Activated CD4-positive, alpha-beta T cell treated with anti-CD3 and anti-CD28 coated beads, Interleukin-2, amount 50 U/mL, for 16 hours (primary cell): ENCODE measurements around the gene GLRX3.
A peak's percentile ranks its signal among the peaks of the same experiment; 100 is the strongest.
"Not testable (repeated sequence)": the region's sequence is repeated elsewhere in the genome, so short reads cannot be mapped to it uniquely, and the experiment has no call there.

ENCODE experiments used
- DNase-seq: peaks from one replicate; pipeline ENCODE4 v3.0.0-alpha.2; 2020

Gene GLRX3

GRCh38 chr10:130136226-130137089 is at the start of gene GLRX3:
Gene GLRX3 (plus strand): TSS chr10:130136391. CDS start chr10:130136421, 30 bp downstream.
- peak; percentile 86 for DNase-seq

GRCh38 chr10:130090565-130090964 is 45.6 kb upstream of the GLRX3 start:
- not testable (repeated sequence) for DNase-seq

GRCh38 chr10:130099344-130099743 is 36.8 kb upstream of the GLRX3 start:
- DNase-seq = no peak

- DNase-seq = no peak
These were observed 30.5 kb upstream of the GLRX3 start for GRCh38 chr10:130105724-130106123.

GRCh38 chr10:130108146-130108545 is 28.0 kb upstream of the GLRX3 start:
- DNase-seq = peak; percentile 48

- peak; percentile 73 for DNase-seq
These were observed 27.1 kb upstream of the GLRX3 start for GRCh38 chr10:130108934-130109604.

GRCh38 chr10:130109796-130110245 is 26.4 kb upstream of the GLRX3 start:
- peak; percentile 78 for DNase-seq

GRCh38 chr10:130110246-130111112 is 25.7 kb upstream of the GLRX3 start, which contains the start of gene C10orf143:
Gene C10orf143 (minus strand): TSS chr10:130110830. CDS start chr10:130110772, 58 bp downstream.
- peak; percentile 97 for DNase-seq

GRCh38 chr10:130111113-130111851 is 24.9 kb upstream of the GLRX3 start:
- peak; percentile 98 for DNase-seq

- peak; percentile 52 for DNase-seq
These were observed 24.4 kb upstream of the GLRX3 start for GRCh38 chr10:130111852-130112180.

- DNase-seq = no peak
These were observed 23.4 kb upstream of the GLRX3 start for GRCh38 chr10:130112821-130113220.

GRCh38 chr10:130116942-130117341 is 19.2 kb upstream of the GLRX3 start:
- DNase-seq = not testable (repeated sequence)

- DNase-seq = not testable (repeated sequence)
These were observed 18.7 kb upstream of the GLRX3 start for GRCh38 chr10:130117535-130117934.

- DNase-seq = no peak
These were observed 14.6 kb upstream of the GLRX3 start for GRCh38 chr10:130121486-130122079.

- DNase-seq = peak; percentile 89
These were observed 8.7 kb upstream of the GLRX3 start for GRCh38 chr10:130127364-130128061.

GRCh38 chr10:130128062-130128781 is 8.0 kb upstream of the GLRX3 start:
- DNase-seq = no peak

GRCh38 chr10:130128922-130129321 is 7.3 kb upstream of the GLRX3 start:
- no peak for DNase-seq

- no peak for DNase-seq
These were observed 440 bp upstream of the GLRX3 start for GRCh38 chr10:130135676-130136225.

- no peak for DNase-seq
These were observed 878 bp downstream of the GLRX3 start for GRCh38 chr10:130137090-130137448.
